ENCODE data around the gene FGFR2. TPM values are rescaled to one million over a fixed set of nuclear protein-coding genes. Genes with fewer than 3 reads are reported as not detected.

Gene FGFR2
- total RNA-seq, 1 experiment from 2014 or later, result 286 TPM

GRCh38 chr10:121572859-121573537, 25.2 kb downstream of the FGFR2 start:
- Mint-ChIP-seq H3K4me3 (ENCODE audit: unreplicated experiment) (no peak overlapping the region), H3K4me1 (ENCODE audit: low read depth, unreplicated experiment) (peaks cover 39% of the 10 kb centered on the region), H3K36me3 (ENCODE audit: insufficient read depth, unreplicated experiment) (peaks cover 93% of the 10 kb centered on the region), H3K9me3 (ENCODE audit: unreplicated experiment) (no peaks in the 10 kb centered on the region), H3K27me3 (ENCODE audit: insufficient read depth, unreplicated experiment) (no peaks in the 10 kb centered on the region), H3K27ac (ENCODE audit: unreplicated experiment) (peak overlapping the region; percentile 8)
- no peaks in the 10 kb centered on the region for H3K27me3 ChIP-seq (replicated peaks; ENCODE audit: control insufficient read depth, insufficient read depth, low read length)
- H3K4me1 ChIP-seq, result peaks cover 21% of the 10 kb centered on the region
- no TSS peak for BruUV-seq (replicated peaks)
- no peak for DNase-seq
- no peaks in the 10 kb centered on the region for H3K9me3 ChIP-seq
- no peak for TF ChIP-seq CTCF (IDR thresholded peaks at IDR 0.05; ENCODE audit: insufficient read depth in 1 of 2, low read depth in 1 of 2, low read length in 1 of 2, severe bottlenecking in 1 of 2, unreplicated experiment in 1 of 2)
- intact Hi-C loops (cut with micrococcal nuclease; ENCODE audit: unreplicated experiment), result no loop called here
- CTCF ChIA-PET, result no interaction called here
- POLR2A ChIA-PET, result no interaction called here
- no peaks in the 10 kb centered on the region for H3K36me3 ChIP-seq (ENCODE audit: control insufficient read depth, insufficient read depth, low read length)
- no peak overlapping the region for H3K4me3 ChIP-seq (ENCODE audit: low read depth, low read length)

- H3K4me3 Mint-ChIP-seq (ENCODE audit: unreplicated experiment), result no peak overlapping the region
- peaks cover 93% of the 10 kb centered on the region for H3K36me3 Mint-ChIP-seq (ENCODE audit: insufficient read depth, unreplicated experiment)
Measured at GRCh38 chr10:121570315-121570714, 27.9 kb downstream of the FGFR2 start.

GRCh38 chr10:121568275-121568674, 30.0 kb downstream of the FGFR2 start:
- no peak for DNase-seq
- H3K27me3 Mint-ChIP-seq (ENCODE audit: insufficient read depth, unreplicated experiment), result no peaks in the 10 kb centered on the region
- ChIA-PET CTCF (no interaction called here), POLR2A (interaction anchor here (0.8 kb wide), 1 partner anchor 205 kb away, joined by 3 read pairs; no protein-coding TSS in a partner anchor)
- peaks cover 93% of the 10 kb centered on the region for H3K36me3 Mint-ChIP-seq (ENCODE audit: insufficient read depth, unreplicated experiment)
- intact Hi-C loops (cut with micrococcal nuclease; ENCODE audit: unreplicated experiment), result no loop called here
- H3K9me3 Mint-ChIP-seq (ENCODE audit: unreplicated experiment), result no peaks in the 10 kb centered on the region
- H3K9me3 ChIP-seq, result no peaks in the 10 kb centered on the region
- H3K27ac Mint-ChIP-seq (ENCODE audit: unreplicated experiment), result no peak overlapping the region
- peaks cover 15% of the 10 kb centered on the region for H3K4me1 ChIP-seq
- H3K36me3 ChIP-seq (ENCODE audit: control insufficient read depth, insufficient read depth, low read length), result no peaks in the 10 kb centered on the region; the same call in 1 of the 2 replicates
- H3K4me3 Mint-ChIP-seq (ENCODE audit: unreplicated experiment), result no peak overlapping the region
- H3K4me3 ChIP-seq (ENCODE audit: low read depth, low read length), result no peak overlapping the region
- H3K4me1 Mint-ChIP-seq (ENCODE audit: low read depth, unreplicated experiment), result peaks cover 51% of the 10 kb centered on the region
- no TSS peak for BruUV-seq (replicated peaks)
- no peak for TF ChIP-seq CTCF (IDR thresholded peaks at IDR 0.05; ENCODE audit: insufficient read depth in 1 of 2, low read depth in 1 of 2, low read length in 1 of 2, severe bottlenecking in 1 of 2, unreplicated experiment in 1 of 2)
- H3K27me3 ChIP-seq (replicated peaks; ENCODE audit: control insufficient read depth, insufficient read depth, low read length), result no peaks in the 10 kb centered on the region

More at GRCh38 chr10:121570315-121570714, 27.9 kb downstream of the FGFR2 start:
- H3K27ac Mint-ChIP-seq (ENCODE audit: unreplicated experiment), result peak overlapping the region; percentile 13
- Histone ChIP-seq H3K9me3 (no peaks in the 10 kb centered on the region), H3K4me1 (peaks cover 22% of the 10 kb centered on the region), H3K4me3 (ENCODE audit: low read depth, low read length) (no peak overlapping the region), H3K27me3 (replicated peaks; ENCODE audit: control insufficient read depth, insufficient read depth, low read length) (no peaks in the 10 kb centered on the region), H3K36me3 (ENCODE audit: control insufficient read depth, insufficient read depth, low read length) (no peaks in the 10 kb centered on the region; the same call in 1 of the 2 replicates)
- no TSS peak for BruUV-seq (replicated peaks)
- ChIA-PET POLR2A (no interaction called here), CTCF (no interaction called here)
- TF ChIP-seq CTCF (IDR thresholded peaks at IDR 0.05; ENCODE audit: insufficient read depth in 1 of 2, low read depth in 1 of 2, low read length in 1 of 2, severe bottlenecking in 1 of 2, unreplicated experiment in 1 of 2), result peak in 1 of 2 experiments; percentile 35
- H3K27me3 Mint-ChIP-seq (ENCODE audit: insufficient read depth, unreplicated experiment), result no peaks in the 10 kb centered on the region
- peak; percentile 47 to 48 for DNase-seq
- intact Hi-C loops (cut with micrococcal nuclease; ENCODE audit: unreplicated experiment), result no loop called here
- peaks cover 50% of the 10 kb centered on the region for H3K4me1 Mint-ChIP-seq (ENCODE audit: low read depth, unreplicated experiment)
- no peaks in the 10 kb centered on the region for H3K9me3 Mint-ChIP-seq (ENCODE audit: unreplicated experiment)
